ENCODE results near the gene CCDC69. TPM values are rescaled to one million over a fixed set of nuclear protein-coding genes. Genes with fewer than 3 reads are reported as not detected.

CCDC69 gene
- total RNA-seq, 1 donor, result 3.0 TPM

GRCh38 chr5:151144922-151145321 is 79.0 kb downstream of the CCDC69 start:
- H3K4me3 ChIP-seq (ENCODE audit: low read depth, low read length), result no peak overlapping the region
- DNase-seq (ENCODE audit: low read depth), result no peak
- no peak for TF ChIP-seq CTCF (IDR thresholded peaks at IDR 0.05; ENCODE audit: insufficient read depth, low read depth, low read length)

GRCh38 chr5:151144275-151144674 is 79.6 kb downstream of the CCDC69 start:
- no peak for DNase-seq (ENCODE audit: low read depth)
- no peak for TF ChIP-seq CTCF (IDR thresholded peaks at IDR 0.05; ENCODE audit: insufficient read depth, low read depth, low read length)
- H3K4me3 ChIP-seq (ENCODE audit: low read depth, low read length), result no peak overlapping the region

GRCh38 chr5:151143645-151144044 is 80.2 kb downstream of the CCDC69 start:
- no peak for TF ChIP-seq CTCF (IDR thresholded peaks at IDR 0.05; ENCODE audit: insufficient read depth, low read depth, low read length)
- DNase-seq (ENCODE audit: low read depth), result no peak
- H3K4me3 ChIP-seq (ENCODE audit: low read depth, low read length), result no peak overlapping the region

DNA sequence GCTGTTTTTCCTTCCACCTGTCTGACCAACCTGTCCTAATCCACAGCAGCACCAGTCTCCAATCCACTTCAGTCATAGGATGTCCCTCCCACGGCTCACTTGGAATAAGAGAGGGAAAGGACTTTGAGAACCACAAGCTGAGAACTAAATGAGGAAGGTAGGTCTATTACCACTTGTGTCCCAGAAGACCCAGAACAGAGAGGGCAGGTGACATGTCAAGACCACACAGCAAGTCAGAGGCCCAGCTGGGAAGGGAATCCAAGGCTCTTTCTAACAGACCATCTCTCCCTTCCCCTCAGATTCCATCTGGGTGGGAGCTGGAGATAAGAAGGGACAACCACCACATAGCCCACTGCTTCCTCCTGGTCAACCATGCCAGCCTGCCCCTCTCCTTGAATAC is 81.0 kb downstream of the CCDC69 start:
- DNase-seq (ENCODE audit: low read depth), result no peak
- no peak overlapping the region for H3K4me3 ChIP-seq (ENCODE audit: low read depth, low read length)

GRCh38 chr5:151141535-151141934 is 82.4 kb downstream of the CCDC69 start:
- no peak overlapping the region for H3K4me3 ChIP-seq (ENCODE audit: low read depth, low read length)
- peak; percentile 18 for DNase-seq (ENCODE audit: low read depth)
- TF ChIP-seq CTCF (IDR thresholded peaks at IDR 0.05; ENCODE audit: insufficient read depth, low read depth, low read length), result no peak

More for the DNA sequence above, 81.0 kb downstream of the CCDC69 start:
- no peak for TF ChIP-seq CTCF (IDR thresholded peaks at IDR 0.05; ENCODE audit: insufficient read depth, low read depth, low read length)

DNA sequence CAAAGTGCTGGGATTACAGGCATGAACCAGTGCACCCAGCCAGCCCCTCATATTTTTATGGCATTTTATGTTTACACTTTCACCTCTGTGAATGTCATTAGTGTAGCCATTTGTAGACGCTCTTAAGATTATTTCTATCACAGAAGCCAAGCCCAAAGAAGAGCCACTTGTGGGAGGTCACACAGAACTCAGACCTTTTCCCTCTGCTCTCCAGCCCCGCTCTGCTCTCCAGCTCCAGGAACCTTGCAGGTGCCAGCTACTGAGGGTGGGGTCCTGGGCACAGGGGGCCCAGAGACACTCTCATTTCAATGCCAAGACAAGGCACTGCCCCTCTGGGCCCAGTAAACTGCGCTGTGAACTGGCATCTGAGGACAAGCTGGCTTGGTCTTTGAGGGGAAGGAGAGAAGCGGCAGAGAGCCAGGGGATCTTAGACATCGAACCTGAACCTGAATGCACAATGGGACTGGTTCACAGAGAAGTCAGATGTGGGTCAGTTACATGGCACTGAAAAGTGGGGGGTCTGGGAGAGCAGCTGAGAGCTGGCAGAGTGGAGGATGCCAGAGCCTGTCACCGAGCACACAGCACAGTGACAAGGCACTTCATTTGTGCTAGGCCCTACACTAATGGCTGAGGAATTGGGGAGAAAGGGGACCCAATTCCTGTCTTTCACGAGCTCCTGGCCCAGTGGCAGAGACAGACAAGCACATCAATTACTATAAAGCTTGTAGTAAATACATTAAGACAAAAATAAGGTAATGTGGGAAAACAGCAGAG is 83.0 kb downstream of the CCDC69 start:
- DNase-seq (ENCODE audit: low read depth), result no peak
- TF ChIP-seq CTCF (IDR thresholded peaks at IDR 0.05; ENCODE audit: insufficient read depth, low read depth, low read length), result no peak

DNA sequence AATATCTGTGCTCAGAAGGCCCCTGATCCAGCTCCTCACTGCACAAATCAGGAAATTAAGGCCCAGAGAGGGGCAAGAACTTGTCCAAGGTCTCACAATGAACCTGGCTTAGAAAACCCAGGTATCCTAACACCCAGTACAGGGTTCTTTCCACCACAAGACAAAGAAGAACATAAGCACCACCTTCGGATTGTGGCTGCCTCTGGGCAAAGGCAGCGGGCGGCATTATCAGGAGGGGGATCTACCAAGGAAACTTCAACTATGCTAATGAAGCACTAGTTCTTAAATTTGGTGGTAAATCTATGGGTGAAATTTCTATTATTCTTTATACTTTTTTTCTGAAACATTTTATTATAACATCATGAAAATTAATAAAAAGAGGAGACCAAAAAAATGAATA is 84.2 kb downstream of the CCDC69 start:
- no peak for TF ChIP-seq CTCF (IDR thresholded peaks at IDR 0.05; ENCODE audit: insufficient read depth, low read depth, low read length)
- H3K4me3 ChIP-seq (ENCODE audit: low read depth, low read length), result no peak overlapping the region
- DNase-seq (ENCODE audit: low read depth), result no peak

More for the DNA sequence above, 83.0 kb downstream of the CCDC69 start:
- no peak overlapping the region for H3K4me3 ChIP-seq (ENCODE audit: low read depth, low read length)

Measured in fibroblast of villous mesenchyme (primary cell).